Measurements from ENCODE around the gene LUC7L. TPM values are rescaled to one million over a fixed set of nuclear protein-coding genes. Genes with fewer than 3 reads are reported as not detected.

LUC7L gene
- polyA plus RNA-seq, 1 donor (not counting 4 experiments of a cell fraction or from before 2014, with no cell fraction given) = 31.0 TPM

GRCh38 chr16:183005-183404, 46.2 kb downstream of the LUC7L start:
- no peaks in the 10 kb centered on the region for H4K20me1 ChIP-seq (ENCODE audit: control insufficient read depth, extremely low read depth, insufficient read depth, low read length)
- no peak overlapping the region for H3K27ac ChIP-seq (ENCODE audit: control insufficient read depth, insufficient read depth, low read length)
- H3K36me3 ChIP-seq (ENCODE audit: control insufficient read depth in 2 of 2, extremely low read depth in 1 of 2, insufficient read depth in 2 of 2, low read length in 2 of 2) = peaks cover 6 to 11% of the 10 kb centered on the region in 2 experiments
- no peaks in the 10 kb centered on the region for H3K79me2 ChIP-seq (ENCODE audit: control insufficient read depth, insufficient read depth, low read length)
- H2AFZ ChIP-seq (ENCODE audit: control insufficient read depth, low read length) = no peak overlapping the region
- H3K4me3 ChIP-seq (ENCODE audit: control insufficient read depth in 2 of 3, extremely low read depth in 1 of 3, insufficient read depth in 2 of 3, low read depth in 1 of 3, low read length in 3 of 3) = no peak overlapping the region
- peaks cover 29% of the 10 kb centered on the region for H3K27me3 ChIP-seq (ENCODE audit: control insufficient read depth, extremely low read depth, insufficient read depth, low read length)
- TF ChIP-seq CTCF (optimal IDR thresholded peaks at IDR 0.05 in 1 of 3, IDR thresholded peaks at IDR 0.05 in 1 of 3, conservative IDR thresholded peaks at IDR 0.05 in 1 of 3; ENCODE audit: extremely low read depth in 1 of 3, insufficient read depth in 2 of 3, low read length in 3 of 3) (no peak), EZH2 (IDR thresholded peaks at IDR 0.05; ENCODE audit: low read length) (no peak)
- no peak overlapping the region for H3K9ac ChIP-seq (ENCODE audit: control insufficient read depth, extremely low read depth, insufficient read depth, low read length)
- no peak overlapping the region for H3K4me2 ChIP-seq (ENCODE audit: control insufficient read depth, extremely low read depth, insufficient read depth, low read depth, low read length)
- no peaks in the 10 kb centered on the region for H3K9me3 ChIP-seq (ENCODE audit: control insufficient read depth, low read depth, low read length)
- FAIRE-seq = no peak
- no peaks in the 10 kb centered on the region for H3K9me1 ChIP-seq (ENCODE audit: control insufficient read depth, extremely low read depth, insufficient read depth, low read length)
- H3K4me1 ChIP-seq (ENCODE audit: control insufficient read depth, extremely low read depth, insufficient read depth, low read length) = peaks cover 8% of the 10 kb centered on the region
- no peak for DNase-seq (ENCODE audit: low read depth, low spot score)
- dilution Hi-C loops (cut with MboI; ENCODE audit: extremely low pct_ligation_motif_present, low sequenced_read_pairs) = no loop called here

DNA sequence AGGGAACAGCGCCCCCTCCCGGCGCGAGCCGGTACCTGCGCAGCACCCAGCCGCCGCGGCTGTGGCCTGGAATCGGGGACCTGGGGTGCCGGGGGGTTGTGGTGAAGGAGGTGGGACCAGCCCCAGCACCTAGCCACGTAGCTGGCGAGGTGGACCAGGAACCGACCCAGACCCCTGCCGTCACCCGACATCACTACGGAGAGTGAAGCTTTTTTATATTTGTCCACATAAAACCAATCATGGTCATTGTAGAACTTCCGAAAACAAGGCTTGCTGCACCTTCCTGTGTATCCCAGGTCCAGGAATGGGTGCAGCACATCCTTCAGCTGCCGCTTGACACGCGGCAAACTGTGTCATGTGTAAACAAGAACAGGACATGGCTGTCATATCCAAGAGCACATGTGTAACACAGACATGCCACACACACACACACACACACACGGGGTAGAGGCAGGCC, 47.7 kb downstream of the LUC7L start:
- peaks cover 41% of the 10 kb centered on the region for H3K27me3 ChIP-seq (ENCODE audit: control insufficient read depth, extremely low read depth, insufficient read depth, low read length)
- peak; percentile 20 for FAIRE-seq
- H3K36me3 ChIP-seq (ENCODE audit: control insufficient read depth in 2 of 2, extremely low read depth in 1 of 2, insufficient read depth in 2 of 2, low read length in 2 of 2) = peaks cover 0 to 6% of the 10 kb centered on the region in 2 experiments
- dilution Hi-C loops (cut with MboI; ENCODE audit: extremely low pct_ligation_motif_present, low sequenced_read_pairs) = no loop called here
- no peaks in the 10 kb centered on the region for H3K9me1 ChIP-seq (ENCODE audit: control insufficient read depth, extremely low read depth, insufficient read depth, low read length)
- H3K79me2 ChIP-seq (ENCODE audit: control insufficient read depth, insufficient read depth, low read length) = no peaks in the 10 kb centered on the region
- no peaks in the 10 kb centered on the region for H3K9me3 ChIP-seq (ENCODE audit: control insufficient read depth, low read depth, low read length)
- no peak for DNase-seq (ENCODE audit: low read depth, low spot score)
- no peaks in the 10 kb centered on the region for H4K20me1 ChIP-seq (ENCODE audit: control insufficient read depth, extremely low read depth, insufficient read depth, low read length)
- H3K9ac ChIP-seq (ENCODE audit: control insufficient read depth, extremely low read depth, insufficient read depth, low read length) = no peak overlapping the region
- H3K27ac ChIP-seq (ENCODE audit: control insufficient read depth, insufficient read depth, low read length) = no peak overlapping the region
- TF ChIP-seq CTCF (optimal IDR thresholded peaks at IDR 0.05 in 1 of 3, IDR thresholded peaks at IDR 0.05 in 1 of 3, conservative IDR thresholded peaks at IDR 0.05 in 1 of 3; ENCODE audit: extremely low read depth in 1 of 3, insufficient read depth in 2 of 3, low read length in 3 of 3) = peak; percentile 67 to 95 (median 93)
- no peak for TF ChIP-seq EZH2 (IDR thresholded peaks at IDR 0.05; ENCODE audit: low read length)
- peak overlapping the region; percentile 83 for H3K4me2 ChIP-seq (ENCODE audit: control insufficient read depth, extremely low read depth, insufficient read depth, low read depth, low read length)
- H3K4me3 ChIP-seq (ENCODE audit: control insufficient read depth in 2 of 3, extremely low read depth in 1 of 3, insufficient read depth in 2 of 3, low read depth in 1 of 3, low read length in 3 of 3) = no peak overlapping the region
- peaks cover 8% of the 10 kb centered on the region for H3K4me1 ChIP-seq (ENCODE audit: control insufficient read depth, extremely low read depth, insufficient read depth, low read length)
- no peak overlapping the region for H2AFZ ChIP-seq (ENCODE audit: control insufficient read depth, low read length)

Data from keratinocyte (primary cell).